ENCODE data around the gene ACTR2. TPM values are rescaled to one million over a fixed set of nuclear protein-coding genes. Genes with fewer than 3 reads are reported as not detected.
"Not testable (repeated sequence)": the region's sequence is repeated elsewhere in the genome, so short reads cannot be mapped to it uniquely, and the experiment has no call there.

The ACTR2 gene
- polyA plus RNA-seq, 3 donors, result 34.5 to 83.6 (median 74.5) TPM

DNA sequence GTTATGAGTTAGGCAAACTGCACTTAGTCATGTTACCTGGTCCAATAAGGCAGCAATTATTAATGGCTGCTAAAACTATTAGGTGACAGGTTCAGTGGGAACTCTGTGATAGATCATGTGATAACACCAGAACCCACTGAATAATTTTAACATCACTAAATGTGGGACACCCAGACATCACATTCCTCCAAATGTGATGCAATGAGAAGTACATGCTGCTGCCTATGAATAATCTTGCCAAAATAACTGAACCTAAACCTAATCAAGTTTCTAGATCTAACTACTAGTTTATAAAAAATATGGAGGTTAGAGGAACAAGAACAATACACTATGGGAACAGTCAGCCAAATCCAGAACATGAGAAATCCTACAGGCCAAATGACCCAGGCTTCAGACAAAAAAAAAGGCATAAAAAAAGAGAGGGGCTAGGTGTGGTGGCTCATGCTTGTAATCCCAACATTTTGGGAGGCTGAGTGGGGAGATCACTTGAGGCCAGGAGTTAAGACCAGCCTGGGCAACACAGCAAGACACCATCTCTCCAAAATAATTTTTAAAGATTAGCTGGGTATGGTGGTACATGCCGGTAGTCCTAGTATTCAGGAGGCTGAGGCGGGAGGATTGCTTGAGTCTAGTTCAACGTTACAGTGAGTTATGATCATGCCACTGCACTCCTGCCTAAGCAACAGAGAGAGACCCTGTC, 7.0 kb upstream of the ACTR2 start:
- 89 to 95% (median 90%) methylated on average over 3 of the region's 3 CpGs for WGBS, 3 donors
- H3K27ac ChIP-seq (ENCODE audit: low read depth, low read length), result no peak overlapping the region

DNA sequence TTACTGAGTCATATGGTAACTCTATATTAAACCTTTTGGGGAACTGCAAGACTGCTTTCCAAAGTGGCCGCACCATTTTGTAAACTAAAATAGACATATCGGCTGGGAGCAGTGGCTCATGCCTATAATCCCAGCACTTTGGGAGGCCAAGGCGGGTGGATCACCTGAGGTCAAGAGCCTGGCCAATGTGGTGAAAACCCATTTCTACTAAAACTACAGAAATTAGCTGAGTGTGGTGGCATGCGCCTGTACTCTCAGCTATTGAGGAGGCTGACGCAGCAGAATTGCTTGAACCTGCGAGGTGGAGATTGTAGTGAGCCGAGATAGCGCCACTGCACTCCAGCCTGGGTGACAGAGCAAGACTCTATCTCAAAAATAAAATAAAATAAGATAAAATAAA, 6.4 kb upstream of the ACTR2 start:
- 96 to 98% (median 98%) methylated on average over 8 of the region's 8 CpGs for WGBS, 3 donors

GRCh38 chr2:65227020-65227455, 593 bp upstream of the ACTR2 start:
- WGBS, 3 donors, result 0 to 1% (median 1%) methylated on average over 13 of the region's 13 CpGs
- peak overlapping the region; percentile 31 for H3K27ac ChIP-seq (ENCODE audit: low read depth, low read length)

More for the DNA sequence above, 6.4 kb upstream of the ACTR2 start:
- not testable (repeated sequence) for H3K27ac ChIP-seq (ENCODE audit: low read depth, low read length)

DNA sequence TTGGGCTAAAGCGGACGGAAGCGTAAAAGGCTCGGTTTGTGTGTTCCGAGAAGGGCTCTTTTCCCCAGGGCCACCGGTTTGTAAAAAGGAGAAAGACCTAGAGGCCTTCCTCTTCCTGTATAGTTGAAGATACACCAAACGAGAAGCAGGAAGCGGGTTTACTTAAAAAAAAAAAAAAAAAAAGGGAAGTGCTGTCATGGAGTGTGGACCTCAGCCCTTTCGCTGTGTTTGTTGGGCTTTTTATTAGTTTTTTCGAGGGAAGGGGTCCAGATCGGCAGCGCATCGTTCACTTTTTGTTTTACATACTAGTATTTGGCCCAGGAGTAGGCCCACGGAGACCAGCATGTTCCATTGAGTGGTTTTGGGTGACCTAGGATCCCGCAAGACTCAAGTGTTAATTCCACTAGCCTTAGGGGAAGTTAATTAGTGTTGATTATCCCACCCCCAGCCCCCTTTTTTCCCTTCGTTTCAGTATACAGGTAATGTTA, 676 bp downstream of the ACTR2 start:
- peak overlapping the region; percentile 93 for H3K27ac ChIP-seq (ENCODE audit: low read depth, low read length)
- 1% methylated on average over 16 of the region's 16 CpGs for WGBS, 3 donors

DNA sequence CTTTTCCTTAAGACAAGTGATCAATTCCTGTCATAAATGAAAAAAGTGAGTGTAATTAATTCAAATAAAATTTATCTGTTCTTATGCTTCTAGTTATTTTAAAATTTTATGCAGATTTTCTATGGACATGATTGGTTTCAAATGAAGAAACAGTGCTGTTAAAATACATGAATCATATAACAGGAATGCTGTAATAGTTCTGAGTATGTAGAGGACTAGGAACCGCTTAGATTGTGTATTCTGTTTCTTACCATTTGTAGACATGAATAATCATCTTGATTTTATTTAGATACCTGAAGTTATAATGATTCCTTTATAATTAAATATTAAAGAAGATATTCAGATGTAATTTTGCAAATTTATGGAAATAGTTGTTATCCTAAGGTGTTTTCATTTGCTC, 3.5 kb downstream of the ACTR2 start:
- 85 to 90% (median 89%) methylated on average over 1 of the region's 1 CpG for WGBS, 3 donors
- no peak overlapping the region for H3K27ac ChIP-seq (ENCODE audit: low read depth, low read length)

GRCh38 chr2:65231892-65232477, 4.4 kb downstream of the ACTR2 start:
- no peak overlapping the region for H3K27ac ChIP-seq (ENCODE audit: low read depth, low read length)
- 69 to 83% (median 73%) methylated on average over 8 of the region's 8 CpGs for WGBS, 3 donors

DNA sequence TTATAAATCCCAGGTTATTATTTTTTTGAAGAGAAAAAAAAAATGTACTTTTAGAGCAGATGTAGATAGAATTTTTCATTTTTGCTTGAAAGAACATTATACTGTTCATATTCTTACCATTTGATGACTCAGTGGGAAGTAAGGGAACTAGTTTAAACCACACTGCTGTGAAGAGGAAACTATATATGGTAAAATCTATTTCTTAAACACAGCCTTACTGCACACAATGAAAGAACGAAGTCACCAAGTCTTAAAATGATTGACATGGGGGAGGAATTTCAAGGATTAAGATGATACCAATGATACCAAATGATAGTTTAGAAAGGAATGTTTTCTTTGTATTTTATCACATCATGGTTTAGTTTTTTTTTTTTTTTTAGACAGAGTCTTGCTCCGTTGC, 5.0 kb downstream of the ACTR2 start:
- H3K27ac ChIP-seq (ENCODE audit: low read depth, low read length), result no peak overlapping the region
- WGBS, 3 donors, result 67 to 88% (median 84%) methylated on average over 2 of the region's 2 CpGs

DNA sequence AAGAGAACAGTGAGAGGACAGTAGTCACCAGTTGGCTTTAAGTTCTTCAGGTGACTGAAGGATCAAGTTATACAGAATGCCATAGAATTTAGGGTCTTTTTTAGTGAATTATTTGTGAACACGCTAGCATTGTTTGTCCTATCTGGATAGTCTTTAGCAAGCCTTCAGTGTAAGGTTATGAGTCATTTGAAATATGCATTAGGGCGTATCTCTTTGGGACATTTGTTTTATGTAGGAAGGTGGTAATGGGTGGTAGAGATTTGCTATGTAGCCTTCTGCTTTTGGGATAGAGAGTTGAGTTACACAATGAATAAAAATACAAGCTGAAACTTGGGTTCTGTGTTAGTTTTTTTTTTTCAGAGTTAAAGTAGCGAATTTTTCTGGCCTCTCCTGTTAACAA, 13.0 kb downstream of the ACTR2 start:
- 90 to 93% (median 93%) methylated on average over 3 of the region's 3 CpGs for WGBS, 3 donors
- H3K27ac ChIP-seq (ENCODE audit: low read depth, low read length), result no peak overlapping the region

- 73 to 92% (median 85%) methylated on average over 2 of the region's 2 CpGs for WGBS, 3 donors
Observed at GRCh38 chr2:65244452-65244851, 16.8 kb downstream of the ACTR2 start.

GRCh38 chr2:65252640-65253039, 25.0 kb downstream of the ACTR2 start:
- no peak overlapping the region for H3K27ac ChIP-seq (ENCODE audit: low read depth, low read length)

More at GRCh38 chr2:65244452-65244851, 16.8 kb downstream of the ACTR2 start:
- not testable (repeated sequence) for H3K27ac ChIP-seq (ENCODE audit: low read depth, low read length)

DNA sequence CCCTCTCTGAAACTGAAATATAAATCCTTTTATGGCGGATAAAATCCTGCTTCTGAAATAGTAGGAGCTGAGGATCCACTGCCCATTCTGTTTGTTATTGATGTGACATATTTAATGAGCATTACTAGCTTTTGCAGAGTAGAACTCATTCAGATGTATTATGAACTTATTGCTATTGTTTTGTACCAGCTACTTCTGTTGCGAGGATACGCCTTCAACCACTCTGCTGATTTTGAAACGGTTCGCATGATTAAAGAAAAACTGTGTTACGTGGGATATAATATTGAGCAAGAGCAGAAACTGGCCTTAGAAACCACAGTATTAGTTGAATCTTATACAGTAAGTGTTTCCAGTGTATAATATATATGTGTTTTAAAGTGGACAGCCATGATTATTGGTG, 27.7 kb downstream of the ACTR2 start:
- H3K27ac ChIP-seq (ENCODE audit: low read depth, low read length), result no peak overlapping the region
- WGBS, 3 donors, result 64 to 92% (median 69%) methylated on average over 6 of the region's 6 CpGs

DNA sequence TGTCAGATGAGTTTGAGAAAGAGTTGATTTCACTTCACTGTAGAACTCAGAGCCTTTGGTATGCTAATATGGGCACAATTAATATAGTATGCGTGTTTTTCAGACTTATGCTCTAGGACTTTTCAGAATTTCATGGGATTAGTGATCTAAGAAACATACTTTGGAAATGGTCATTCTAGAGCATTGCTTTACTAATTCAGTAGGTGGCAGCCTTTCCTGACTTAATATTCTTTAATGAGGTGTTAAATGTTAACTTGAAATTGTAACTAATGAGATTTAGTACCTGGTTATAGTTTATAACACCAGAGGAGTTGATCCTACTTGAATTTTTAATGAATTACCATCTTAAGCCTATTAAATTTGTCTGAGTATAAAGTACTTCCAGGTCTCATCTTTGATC, 28.4 kb downstream of the ACTR2 start:
- WGBS, 3 donors, result 93 to 96% (median 94%) methylated on average over 1 of the region's 1 CpG

DNA sequence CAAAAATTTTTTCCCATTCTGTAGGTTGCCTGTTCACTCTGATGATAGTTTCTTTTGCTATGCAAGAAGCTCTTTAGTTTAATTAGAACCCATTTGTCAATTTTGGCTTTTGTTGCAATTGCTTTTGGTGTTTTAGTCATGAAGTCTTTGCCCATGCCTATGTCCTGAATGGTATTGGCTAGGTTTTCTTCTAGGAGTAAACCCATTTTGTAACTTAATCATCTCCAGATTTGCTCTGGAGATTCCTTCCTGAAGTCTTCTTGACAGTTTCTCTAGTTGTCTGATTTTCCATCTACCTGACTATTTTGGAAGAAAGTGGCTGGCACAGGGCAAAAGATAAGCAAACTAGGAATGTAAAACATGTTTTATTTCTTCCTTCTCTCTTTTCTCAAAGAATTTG, 30.2 kb downstream of the ACTR2 start:
- not testable (repeated sequence) for H3K27ac ChIP-seq (ENCODE audit: low read depth, low read length)

More for the DNA sequence above, 28.4 kb downstream of the ACTR2 start:
- no peak overlapping the region for H3K27ac ChIP-seq (ENCODE audit: low read depth, low read length)

DNA sequence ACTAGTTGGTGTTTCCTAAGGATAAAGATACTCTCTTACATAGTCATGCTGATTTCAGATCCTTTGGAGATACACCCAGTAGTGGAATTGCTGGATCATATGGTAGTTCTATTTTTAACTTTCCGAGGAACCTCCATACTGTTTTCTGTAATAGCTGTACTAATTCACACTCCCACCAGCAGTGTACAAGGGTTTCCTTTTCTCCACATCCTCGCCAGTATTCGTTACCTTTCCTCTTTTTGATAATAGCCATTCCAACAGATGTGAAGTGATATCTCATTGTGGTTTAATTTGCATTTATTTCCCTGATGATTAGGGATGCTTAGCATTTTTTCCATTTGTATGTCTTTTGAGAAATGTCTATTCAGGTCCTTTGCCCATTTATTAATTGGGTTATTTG, 34.0 kb downstream of the ACTR2 start:
- no peak overlapping the region for H3K27ac ChIP-seq (ENCODE audit: low read depth, low read length)
- 75 to 82% (median 79%) methylated on average over 3 of the region's 3 CpGs for WGBS, 3 donors

GRCh38 chr2:65263262-65263661, 35.6 kb downstream of the ACTR2 start:
- WGBS, 3 donors, result 100% methylated on average over 1 of the region's 1 CpG
- H3K27ac ChIP-seq (ENCODE audit: low read depth, low read length), result no peak overlapping the region

DNA sequence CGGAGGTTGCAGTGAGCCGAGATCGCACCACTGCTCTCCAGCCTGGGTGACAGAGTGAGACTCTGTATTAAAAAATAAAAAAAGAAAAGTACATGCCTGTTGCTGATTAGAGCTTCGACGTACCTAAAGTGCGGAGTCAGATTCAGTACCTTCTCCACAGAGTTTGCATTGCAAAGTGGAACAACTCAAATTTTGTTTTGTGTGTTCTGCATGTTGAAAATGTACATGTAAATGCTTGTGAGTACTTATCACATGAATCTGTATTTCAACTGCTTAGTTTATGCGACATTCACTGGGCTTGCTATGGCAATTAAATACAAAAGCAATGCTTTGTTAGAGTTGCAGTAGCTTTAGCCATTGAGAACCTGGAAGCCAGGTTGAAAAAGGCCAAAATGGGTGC, 36.4 kb downstream of the ACTR2 start:
- WGBS, 3 donors, result 81 to 99% (median 98%) methylated on average over 7 of the region's 7 CpGs

DNA sequence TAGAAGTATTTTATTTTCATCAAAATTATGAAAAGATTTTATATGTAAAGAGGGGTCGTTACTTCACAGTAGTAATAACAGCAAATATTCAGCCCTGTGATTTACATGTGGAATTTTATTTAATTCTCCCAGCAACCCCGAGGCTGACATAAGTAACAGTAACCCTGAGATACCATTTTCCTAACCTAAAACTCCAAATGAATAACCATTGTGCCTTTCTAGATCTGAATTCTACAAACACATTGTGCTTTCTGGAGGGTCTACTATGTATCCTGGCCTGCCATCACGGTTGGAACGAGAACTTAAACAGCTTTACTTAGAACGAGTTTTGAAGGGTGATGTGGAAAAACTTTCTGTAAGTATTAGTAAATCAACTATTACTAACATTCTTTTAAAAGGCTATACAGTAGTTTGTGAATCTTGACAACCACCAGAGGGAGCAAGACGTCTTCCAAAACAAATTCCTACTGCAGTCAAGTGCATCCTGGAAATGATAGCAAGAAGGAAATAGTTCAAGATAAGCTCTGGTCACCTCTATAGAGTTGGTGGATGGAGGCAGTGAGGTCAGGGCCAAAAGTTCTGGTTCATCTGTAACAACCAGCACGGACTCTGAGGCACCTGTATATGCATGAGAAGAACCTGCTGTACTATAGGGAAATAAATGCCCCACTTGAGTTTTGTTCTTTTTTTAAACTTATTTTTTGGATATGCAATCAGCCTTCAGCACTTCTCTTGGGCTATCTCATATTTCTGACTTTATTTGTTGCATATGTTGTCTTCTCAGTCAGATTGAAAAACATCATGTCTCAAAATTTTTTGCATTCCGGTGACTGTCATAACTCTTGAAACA, 37.4 kb downstream of the ACTR2 start:
- WGBS, 3 donors, result 37 to 52% (median 44%) methylated on average over 8 of the region's 8 CpGs

More for the DNA sequence above, 36.4 kb downstream of the ACTR2 start:
- no peak overlapping the region for H3K27ac ChIP-seq (ENCODE audit: low read depth, low read length)

DNA sequence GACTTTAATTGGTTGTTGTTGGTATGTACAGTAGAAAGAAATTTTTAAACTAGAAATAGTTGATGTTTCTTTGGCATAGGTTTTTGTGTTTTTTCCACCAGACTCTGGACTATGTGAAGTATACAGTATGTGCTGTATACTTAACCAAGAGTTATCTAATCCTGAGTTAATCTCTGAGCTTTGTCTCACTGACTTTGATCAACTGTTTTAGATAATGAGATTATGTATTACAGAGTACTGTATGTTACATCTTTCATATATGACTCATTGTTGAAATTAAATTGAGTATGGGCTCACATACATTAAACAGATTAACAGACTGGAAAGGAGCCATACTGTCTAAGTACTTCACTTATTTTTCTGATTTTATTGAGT, 38.0 kb downstream of the ACTR2 start:
- no peak overlapping the region for H3K27ac ChIP-seq (ENCODE audit: low read depth, low read length)

More for the DNA sequence above, 37.4 kb downstream of the ACTR2 start:
- H3K27ac ChIP-seq (ENCODE audit: low read depth, low read length), result no peak overlapping the region

GRCh38 chr2:65267008-65267407, 39.4 kb downstream of the ACTR2 start:
- 89 to 100% (median 98%) methylated on average over 1 of the region's 1 CpG for WGBS, 3 donors
- no peak overlapping the region for H3K27ac ChIP-seq (ENCODE audit: low read depth, low read length)
